ENCODE measurements around the gene PCDHGA8.
"Not testable (repeated sequence)": the region's sequence is repeated elsewhere in the genome, so short reads cannot be mapped to it uniquely, and the experiment has no call there.

GRCh38 chr5:141415275-141415618 lies 22.8 kb downstream of the PCDHGA8 start:
- TF ChIP-seq CTCF (IDR thresholded peaks at IDR 0.05); HDAC2 (IDR thresholded peaks at IDR 0.05); RCOR1 (IDR thresholded peaks at IDR 0.05; ENCODE audit: low read depth, low read length); CEBPB (IDR thresholded peaks at IDR 0.05); POLR2A (IDR thresholded peaks at IDR 0.05; ENCODE audit: low read length); TP53 (CRISPR knock-in tag; IDR thresholded peaks at IDR 0.05): not testable (repeated sequence)
